ENCODE results near the gene CSF2RB. TPM values are rescaled to one million over a fixed set of nuclear protein-coding genes. Genes with fewer than 3 reads are reported as not detected.
"Not testable (repeated sequence)": the region's sequence is repeated elsewhere in the genome, so short reads cannot be mapped to it uniquely, and the experiment has no call there.

The CSF2RB gene
- polyA plus RNA-seq, 1 experiment, result not detected

GRCh38 chr22:36982136-36982535, 68.7 kb downstream of the CSF2RB start:
- Histone ChIP-seq H3K4me3 (ENCODE audit: low read depth, low read length) (no peak overlapping the region), H3K27ac (ENCODE audit: low read depth, low read length) (no peak overlapping the region), H3K9me3 (ENCODE audit: control insufficient read depth, insufficient read depth, low read length) (peaks cover 7% of the 10 kb centered on the region), H3K27me3 (ENCODE audit: control insufficient read depth, insufficient read depth, low read length) (peaks cover 8% of the 10 kb centered on the region)
- TF ChIP-seq CTCF (IDR thresholded peaks at IDR 0.05; ENCODE audit: low read depth, low read length), result no peak
- ChIA-PET POLR2A (interaction anchor here (0.6 kb wide), 1 partner anchor 436 kb away, joined by 9 read pairs; no protein-coding TSS in a partner anchor), CTCF (interaction anchor here (1.6 kb wide), 1 partner anchor 126 kb away, joined by 5 read pairs; no protein-coding TSS in a partner anchor)
- no peak for DNase-seq (ENCODE audit: low read depth, low spot score)

- peaks cover 13% of the 10 kb centered on the region for H3K27me3 ChIP-seq (ENCODE audit: control insufficient read depth, insufficient read depth, low read length)
- no peak overlapping the region for H3K27ac ChIP-seq (ENCODE audit: low read depth, low read length)
- TF ChIP-seq CTCF (IDR thresholded peaks at IDR 0.05; ENCODE audit: low read depth, low read length), result no peak
- DNase-seq (ENCODE audit: low read depth, low spot score), result no peak
- H3K4me3 ChIP-seq (ENCODE audit: low read depth, low read length), result no peak overlapping the region
- peaks cover 7% of the 10 kb centered on the region; the same call in 1 of the 2 replicates for H3K9me3 ChIP-seq (ENCODE audit: control insufficient read depth, insufficient read depth, low read length)
- ChIA-PET CTCF (interaction anchor here (0.6 kb wide), 1 partner anchor 431 kb away, joined by 3 read pairs; no protein-coding TSS in a partner anchor), POLR2A (no interaction called here)
These were observed 71.9 kb downstream of the CSF2RB start for GRCh38 chr22:36985211-36985889.

- POLR2A ChIA-PET, result no interaction called here
- CTCF ChIA-PET, result no interaction called here
- H3K9me3 ChIP-seq (ENCODE audit: control insufficient read depth, insufficient read depth, low read length), result peaks cover 7% of the 10 kb centered on the region; the same call in 1 of the 2 replicates
- H3K4me3 ChIP-seq (ENCODE audit: low read depth, low read length), result no peak overlapping the region
- H3K27me3 ChIP-seq (ENCODE audit: control insufficient read depth, insufficient read depth, low read length), result peaks cover 15% of the 10 kb centered on the region
- no peak overlapping the region for H3K27ac ChIP-seq (ENCODE audit: low read depth, low read length)
- peak; percentile 58 for TF ChIP-seq CTCF (IDR thresholded peaks at IDR 0.05; ENCODE audit: low read depth, low read length)
- no peak for DNase-seq (ENCODE audit: low read depth, low spot score)
These were observed 72.9 kb downstream of the CSF2RB start for GRCh38 chr22:36986242-36986821.

- POLR2A ChIA-PET, result no interaction called here
- CTCF ChIA-PET, result interaction anchor here (0.7 to 1.4 kb wide), 2 partner anchors 11 to 132 kb away, joined by 3 read pairs; no protein-coding TSS in a partner anchor
These were observed 74.8 kb downstream of the CSF2RB start for GRCh38 chr22:36988075-36988832.

GRCh38 chr22:36989012-36989411, 75.6 kb downstream of the CSF2RB start:
- CTCF ChIA-PET; H3K9me3 ChIP-seq (ENCODE audit: control insufficient read depth, insufficient read depth, low read length); DNase-seq (ENCODE audit: low read depth, low spot score); POLR2A ChIA-PET; H3K27ac ChIP-seq (ENCODE audit: low read depth, low read length); H3K4me3 ChIP-seq (ENCODE audit: low read depth, low read length): not testable (repeated sequence)
- peaks cover 16% of the 10 kb centered on the region for H3K27me3 ChIP-seq (ENCODE audit: control insufficient read depth, insufficient read depth, low read length)

More at GRCh38 chr22:36988075-36988832, 74.8 kb downstream of the CSF2RB start:
- no peak for TF ChIP-seq CTCF (IDR thresholded peaks at IDR 0.05; ENCODE audit: low read depth, low read length)
- no peak for DNase-seq (ENCODE audit: low read depth, low spot score)
- no peak overlapping the region for H3K4me3 ChIP-seq (ENCODE audit: low read depth, low read length)
- no peak overlapping the region for H3K27ac ChIP-seq (ENCODE audit: low read depth, low read length)
- H3K27me3 ChIP-seq (ENCODE audit: control insufficient read depth, insufficient read depth, low read length), result peaks cover 16% of the 10 kb centered on the region
- H3K9me3 ChIP-seq (ENCODE audit: control insufficient read depth, insufficient read depth, low read length), result peaks cover 7% of the 10 kb centered on the region; the same call in 1 of the 2 replicates

Other genes with a start within 250 kb of the CSF2RB start
- gene CACNG2, start 209.9 kb upstream of the CSF2RB start, polyA plus RNA-seq (2011; rRNA removed), result not detected in 2 replicates
- 22.5 and 25.5 TPM in 2 replicates for gene IFT27, start 137.5 kb upstream of the CSF2RB start, polyA plus RNA-seq (2011; rRNA removed)
- gene PVALB, start 96.6 kb upstream of the CSF2RB start, polyA plus RNA-seq (2011; rRNA removed), result not detected in 2 replicates
- gene NCF4, start 52.6 kb upstream of the CSF2RB start, polyA plus RNA-seq (2011; rRNA removed), result not detected in 2 replicates
- 26.3 and 36.7 TPM in 2 replicates for gene TST, start 105.8 kb downstream of the CSF2RB start, polyA plus RNA-seq (2011; rRNA removed)
- 33.3 and 42.8 TPM in 2 replicates for gene MPST, start 106.1 kb downstream of the CSF2RB start, polyA plus RNA-seq (2011; rRNA removed)
- 20.7 and 26.5 TPM in 2 replicates for gene KCTD17, start 138.1 kb downstream of the CSF2RB start, polyA plus RNA-seq (2011; rRNA removed)
- not detected in 2 replicates for gene TMPRSS6, start 196.1 kb downstream of the CSF2RB start, polyA plus RNA-seq (2011; rRNA removed)
- gene IL2RB, start 236.3 kb downstream of the CSF2RB start, polyA plus RNA-seq (2011; rRNA removed), result 0.11 and 0.27 TPM in 2 replicates